GM12878 (cell line): ENCODE data around the gene DCC. TPM values are rescaled to one million over a fixed set of nuclear protein-coding genes. Genes with fewer than 3 reads are reported as not detected.

Experiments used
- ATAC-seq: fragments of 200-7000 bp; cut with Tn5 transposase; 3 replicates; pipeline ENCODE4 v1.9.1; 2020; ENCODE audit warnings: mild to moderate bottlenecking, moderate library complexity
- BruUV-seq: library from RNA; stranded (reverse); fragments of 400-500 nt; replicated peaks from 2 replicates; lab custom pipeline; 2021; lab: Mats Ljungman, UMichigan
- CTCF ChIA-PET: fragments of 300-600 bp; sonication (Branson Sonifier 250); formaldehyde crosslinking; extraction: SDS; loops from one replicate; lab custom pipeline; 2021; ENCODE audit warnings: inconsistent platforms; lab: Yijun Ruan, JAX
- POLR2A ChIA-PET: fragments of 350-600 bp; formaldehyde crosslinking; extraction: SDS; loops from one replicate; lab custom pipeline; 2021; ENCODE audit warnings: inconsistent platforms; lab: Charles Lee
- RAD21 ChIA-PET: fragments of 300-600 bp; sonication (Branson Sonifier 250); formaldehyde crosslinking; loops from one replicate; lab custom pipeline; 2023; ENCODE audit warnings: antibody characterized with exemption; ENCODE audit not compliant: unreplicated experiment; lab: Charles Lee
- SMC1A ChIA-PET: fragments of 300-600 bp; sonication (Branson Sonifier 250); formaldehyde crosslinking; loops from one replicate; lab custom pipeline; 2023; ENCODE audit not compliant: unreplicated experiment, uncharacterized antibody; lab: Charles Lee
- DNase-seq: peaks from one replicate; pipeline ENCODE4 v3.0.0-alpha.2; 2011; ENCODE audit warnings: low read depth, low spot score
- FAIRE-seq: peaks from 3 replicates; lab custom pipeline; 2011; peaks lifted over from hg19 to GRCh38; lab: Jason Lieb, UNC
- H2AFZ ChIP-seq: 2 replicates; pipeline ENCODE4 v1.6.0; 2011; ENCODE audit warnings: low read depth, low read length, control low read depth; ENCODE audit not compliant: control insufficient read depth
- H3K27ac ChIP-seq: 2 replicates; pipeline ENCODE4 v1.5.1; 2011; ENCODE audit warnings: control low read depth; ENCODE audit not compliant: control insufficient read depth, insufficient read depth
- H3K27me3 ChIP-seq, 2 experiments: replicated peaks in 1 of 2; 2 replicates each; pipeline versions ENCODE4 v1.6.0 to v1.6.1; 2011; ENCODE audit warnings: low read length in 1 of 2; ENCODE audit not compliant: control insufficient read depth in 2 of 2, insufficient read depth in 2 of 2
- H3K36me3 ChIP-seq, 2 experiments: 2 replicates each; pipeline ENCODE4 v1.5.1; 2011; ENCODE audit warnings: low read length in 1 of 2; ENCODE audit not compliant: control insufficient read depth in 2 of 2, insufficient read depth in 2 of 2
- H3K4me1 ChIP-seq: 2 replicates; pipeline ENCODE4 v1.6.1; 2011; ENCODE audit warnings: mild to moderate bottlenecking, low read length, moderate library complexity, mixed read lengths; ENCODE audit not compliant: control insufficient read depth, insufficient read depth
- H3K4me2 ChIP-seq: 2 replicates; pipeline ENCODE4 v1.6.0; 2011; ENCODE audit warnings: control low read depth; ENCODE audit not compliant: control insufficient read depth, insufficient read depth
- H3K4me3 ChIP-seq: fragments of 200-600 bp; sonication (generic); 2 replicates; pipeline ENCODE4 v1.5.1; 2016
- H3K79me2 ChIP-seq: 2 replicates; pipeline ENCODE4 v1.6.0; 2011; ENCODE audit warnings: low read length; ENCODE audit not compliant: control insufficient read depth, insufficient read depth
- H3K9ac ChIP-seq: 2 replicates; pipeline ENCODE4 v1.8.0; 2011; ENCODE audit warnings: low read length, control low read depth, mixed read lengths; ENCODE audit not compliant: control insufficient read depth, insufficient read depth
- H3K9me3 ChIP-seq: replicated peaks from 3 replicates; pipeline ENCODE4 v1.5.1; 2011; ENCODE audit warnings: mild to moderate bottlenecking, low read length; ENCODE audit not compliant: control insufficient read depth, insufficient read depth
- H4K20me1 ChIP-seq: 2 replicates; pipeline ENCODE4 v1.6.0; 2011; ENCODE audit not compliant: control insufficient read depth, insufficient read depth
- ATF2 ChIP-seq: IDR thresholded peaks from 2 replicates; pipeline ENCODE4 v1.6.1; 2012; ENCODE audit warnings: low read length, inconsistent platforms
- ATF7 ChIP-seq: fragments of 450-650 bp; IDR thresholded peaks from 2 replicates; pipeline ENCODE4 v1.6.1; 2016; ENCODE audit warnings: low read depth, mild to moderate bottlenecking
- BCL11A ChIP-seq: IDR thresholded peaks from 2 replicates; pipeline ENCODE4 v1.6.1; 2011; ENCODE audit warnings: low read depth, low read length
- BRCA1 ChIP-seq: IDR thresholded peaks from 2 replicates; pipeline ENCODE4 v1.6.1; 2011; ENCODE audit warnings: low read depth, low read length, improper control_type of control experiment
- CEBPZ ChIP-seq: fragments of 150-350 bp; IDR thresholded peaks from 2 replicates; pipeline ENCODE4 v1.6.1; 2016; ENCODE audit warnings: low read depth, low read length
- E4F1 ChIP-seq: fragments of 450-650 bp; IDR thresholded peaks from 2 replicates; pipeline ENCODE4 v1.6.1; 2018; ENCODE audit warnings: borderline replicate concordance, mild to moderate bottlenecking; ENCODE audit not compliant: partially characterized antibody
- EZH2 ChIP-seq: IDR thresholded peaks from 2 replicates; pipeline ENCODE4 v1.6.1; 2012; ENCODE audit warnings: low read depth, mild to moderate bottlenecking, control low read depth, inconsistent platforms, low read length, borderline replicate concordance; ENCODE audit not compliant: control insufficient read depth
- HDAC6 ChIP-seq: fragments of 200-600 bp; sonication (generic); IDR thresholded peaks from one replicate; pipeline ENCODE4 v1.8.0; 2017; ENCODE audit warnings: antibody characterized with exemption; ENCODE audit not compliant: unreplicated experiment
- MLLT1 ChIP-seq: fragments of 450-650 bp; IDR thresholded peaks from 2 replicates; pipeline ENCODE4 v1.6.1; 2016; ENCODE audit warnings: mild to moderate bottlenecking
- MYC ChIP-seq: IDR thresholded peaks from 2 replicates; pipeline ENCODE4 v1.6.1; 2011; ENCODE audit warnings: mild to moderate bottlenecking, low read length, moderate library complexity, inconsistent platforms; ENCODE audit not compliant: insufficient read depth, insufficient replicate concordance, insufficient read length, severe bottlenecking
- NFXL1 ChIP-seq: fragments of 450-650 bp; IDR thresholded peaks from 2 replicates; pipeline ENCODE4 v1.6.1; 2017; ENCODE audit warnings: antibody characterized with exemption, mild to moderate bottlenecking, borderline replicate concordance
- NFYA ChIP-seq: IDR thresholded peaks from 2 replicates; pipeline ENCODE4 v1.6.1; 2011; ENCODE audit warnings: low read depth, mild to moderate bottlenecking, low read length, improper control_type of control experiment, borderline replicate concordance
- RFX5 ChIP-seq: IDR thresholded peaks from 2 replicates; pipeline ENCODE4 v1.6.1; 2011; ENCODE audit warnings: low read depth, low read length, improper control_type of control experiment
- TBL1XR1 ChIP-seq: IDR thresholded peaks from 2 replicates; pipeline ENCODE4 v1.6.1; 2012; ENCODE audit warnings: low read depth, low read length, improper control_type of control experiment
- TCF12 ChIP-seq: IDR thresholded peaks from 2 replicates; pipeline ENCODE4 v1.6.1; 2011; ENCODE audit warnings: low read depth, mild to moderate bottlenecking, low read length
- WGBS: methylation state at CpG from one replicate; pipeline ENCODE4 v1.1.6; 2016; ENCODE audit warnings: low lambda C conversion rate; ENCODE audit not compliant: insufficient replicate concordance, insufficient coverage; ENCODE audit errors: missing lambda C conversion rate; 5-methylcytosine and 5-hydroxymethylcytosine counted together
- in situ Hi-C: fragments of 300-500 bp; cut with MboI; formaldehyde crosslinking; loops from 9 replicates; pipeline ENCODE4 v1.14.3; 2018; ENCODE audit warnings: mixed read lengths
- intact Hi-C: fragments of 100-400 bp; cut with micrococcal nuclease; formaldehyde crosslinking; loops from one replicate; pipeline ENCODE4 v1.14.2; 2022; ENCODE audit not compliant: unreplicated experiment
- polyA plus RNA-seq, 11 experiments: library from polyadenylated mRNA; depleted of rRNA in 4 of 11; unstranded in 6 of 11; stranded (reverse) in 5 of 11; fragments of >200 nt; fragmentation: Nextera tagmentation in 4 of 11; fragmentation: Illumina TruSeq in 1 of 11; extraction: Ambion mirVana in 4 of 11; extraction: Trizol in 1 of 11; gene quantifications; 1 replicate in 1 of 11; 2 replicates in 10 of 11; pipeline versions ENCODE4 v1.2.1 to v1.2.3, GENCODE V29; 2011 to 2016; ENCODE audit warnings: inconsistent platforms in 2 of 11, missing spikeins in 2 of 11, low read depth in 1 of 11
- total RNA-seq, 4 experiments: library from RNA; depleted of rRNA in 3 of 4; stranded (reverse); fragments of >200 nt in 3 of 4; fragmentation: Illumina TruSeq in 1 of 4; extraction: Trizol in 1 of 4; gene quantifications; 2 replicates each; pipeline versions ENCODE4 v1.2.1 to v1.2.3, GENCODE V29; 2013 to 2021

Gene DCC
- total and polyA plus RNA-seq, 10 of the 15 experiments (the other 5 are each of a cell fraction or from before 2014, with no cell fraction given): 0.01 TPM; not detected in 9

GRCh38 chr18:52537261-52537660 is 197.3 kb downstream of the DCC start:
- no peaks in the 10 kb centered on the region for H3K4me1 ChIP-seq
- in situ Hi-C loops: no loop called here
- ChIA-PET SMC1A (interaction anchor here (0.7 kb wide), 1 partner anchor 20 kb away, joined by 3 read pairs; no protein-coding TSS in a partner anchor), POLR2A (no interaction called here), CTCF (no interaction called here), RAD21 (no interaction called here)
- H3K9me3 ChIP-seq: no peaks in the 10 kb centered on the region
- ATAC-seq (no peak), DNase-seq (no peak), FAIRE-seq (no peak)
- H3K27ac ChIP-seq: no peak overlapping the region
- no peak overlapping the region for H3K4me2 ChIP-seq
- no peaks in the 10 kb centered on the region for H3K27me3 ChIP-seq
- H2AFZ ChIP-seq: no peak overlapping the region
- no peaks in the 10 kb centered on the region for H3K79me2 ChIP-seq
- intact Hi-C loops: no loop called here
- H3K36me3 ChIP-seq: no peaks in the 10 kb centered on the region
- H3K4me3 ChIP-seq: no peak overlapping the region
- H3K9ac ChIP-seq: no peak overlapping the region
- no TSS peak for BruUV-seq
- 45% methylated on average over 1 of the region's 1 CpG for WGBS
- H4K20me1 ChIP-seq: no peaks in the 10 kb centered on the region
- TF ChIP-seq NFYA (no peak), CEBPZ (no peak), E4F1 (no peak), TBL1XR1 (no peak), BRCA1 (no peak), TCF12 (no peak), NFXL1 (no peak), MLLT1 (no peak), RFX5 (no peak), ATF7 (no peak), EZH2 (no peak), MYC (no peak), ATF2 (no peak), BCL11A (no peak), HDAC6 (no peak)
